ENCODE results near the gene SERTAD3. TPM values are rescaled to one million over a fixed set of nuclear protein-coding genes. Genes with fewer than 3 reads are reported as not detected.

The SERTAD3 gene
- total RNA-seq, 4 donors from 2014 or later = 22.1 to 30.2 (median 26.4) TPM

DNA sequence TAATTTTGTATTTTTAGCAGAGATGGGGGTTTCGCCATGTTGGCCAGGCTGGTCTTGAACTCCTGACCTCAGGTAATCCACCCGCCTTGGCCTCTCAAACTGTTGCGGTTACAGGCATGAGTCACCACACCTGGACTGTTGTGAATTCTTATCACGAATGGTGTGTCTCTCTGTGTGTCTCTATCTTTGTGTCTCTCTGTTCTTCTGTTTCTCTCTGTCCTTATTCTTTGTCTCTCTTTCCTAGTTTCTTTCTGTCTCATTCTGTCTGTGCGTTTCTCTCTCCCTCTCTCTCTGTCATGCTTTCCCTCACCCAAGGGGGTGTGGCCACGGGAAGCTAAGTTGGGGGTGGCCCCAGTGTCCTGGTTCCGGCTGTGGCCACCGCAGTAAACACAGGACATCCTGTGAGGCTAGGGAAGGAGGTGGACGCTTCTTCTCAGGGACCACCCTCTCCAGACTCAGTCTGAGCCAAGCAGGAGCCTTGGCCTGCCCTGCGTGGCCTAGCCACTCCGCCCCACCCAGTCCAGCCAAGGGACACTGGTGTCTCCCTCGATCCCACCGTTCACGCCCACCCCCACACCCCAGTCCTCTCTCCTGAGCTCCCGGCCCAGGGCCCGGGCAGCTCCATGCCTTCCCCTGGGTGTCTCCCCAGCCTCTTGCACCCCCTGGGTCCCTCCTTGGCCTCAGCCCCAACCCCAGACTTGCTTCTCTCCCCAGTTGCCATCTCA is 27.1 kb downstream of the SERTAD3 start:
- WGBS, 2 donors (ENCODE audit: low coverage in 1 of 2) = 41 to 68% methylated on average over 6 to 7 of the region's 16 CpGs
- ATAC-seq = no peak
- TF ChIP-seq, protein P1, sequence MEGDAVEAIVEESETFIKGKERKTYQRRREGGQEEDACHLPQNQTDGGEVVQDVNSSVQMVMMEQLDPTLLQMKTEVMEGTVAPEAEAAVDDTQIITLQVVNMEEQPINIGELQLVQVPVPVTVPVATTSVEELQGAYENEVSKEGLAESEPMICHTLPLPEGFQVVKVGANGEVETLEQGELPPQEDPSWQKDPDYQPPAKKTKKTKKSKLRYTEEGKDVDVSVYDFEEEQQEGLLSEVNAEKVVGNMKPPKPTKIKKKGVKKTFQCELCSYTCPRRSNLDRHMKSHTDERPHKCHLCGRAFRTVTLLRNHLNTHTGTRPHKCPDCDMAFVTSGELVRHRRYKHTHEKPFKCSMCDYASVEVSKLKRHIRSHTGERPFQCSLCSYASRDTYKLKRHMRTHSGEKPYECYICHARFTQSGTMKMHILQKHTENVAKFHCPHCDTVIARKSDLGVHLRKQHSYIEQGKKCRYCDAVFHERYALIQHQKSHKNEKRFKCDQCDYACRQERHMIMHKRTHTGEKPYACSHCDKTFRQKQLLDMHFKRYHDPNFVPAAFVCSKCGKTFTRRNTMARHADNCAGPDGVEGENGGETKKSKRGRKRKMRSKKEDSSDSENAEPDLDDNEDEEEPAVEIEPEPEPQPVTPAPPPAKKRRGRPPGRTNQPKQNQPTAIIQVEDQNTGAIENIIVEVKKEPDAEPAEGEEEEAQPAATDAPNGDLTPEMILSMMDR (IDR thresholded peaks at IDR 0.05) = no peak
- TF ChIP-seq POLR2A (IDR thresholded peaks at IDR 0.05) = peak; percentile 25 to 31
- TF ChIP-seq POLR2AphosphoS5 (IDR thresholded peaks at IDR 0.05) = no peak
- no peak for TF ChIP-seq EP300 (IDR thresholded peaks at IDR 0.05)
- peaks cover 0 to 48% (median 18%) of the 10 kb centered on the region in 3 donors for H3K4me1 ChIP-seq
- no peaks in the 10 kb centered on the region for H3K36me3 ChIP-seq
- H3K27me3 ChIP-seq = no peaks in the 10 kb centered on the region
- no peak overlapping the region for H3K4me3 ChIP-seq
- H3K9me3 ChIP-seq = no peaks in the 10 kb centered on the region
- H3K27ac ChIP-seq = peak overlapping the region in 3 of 4 donors; percentile 70 to 80 (median 71)

DNA sequence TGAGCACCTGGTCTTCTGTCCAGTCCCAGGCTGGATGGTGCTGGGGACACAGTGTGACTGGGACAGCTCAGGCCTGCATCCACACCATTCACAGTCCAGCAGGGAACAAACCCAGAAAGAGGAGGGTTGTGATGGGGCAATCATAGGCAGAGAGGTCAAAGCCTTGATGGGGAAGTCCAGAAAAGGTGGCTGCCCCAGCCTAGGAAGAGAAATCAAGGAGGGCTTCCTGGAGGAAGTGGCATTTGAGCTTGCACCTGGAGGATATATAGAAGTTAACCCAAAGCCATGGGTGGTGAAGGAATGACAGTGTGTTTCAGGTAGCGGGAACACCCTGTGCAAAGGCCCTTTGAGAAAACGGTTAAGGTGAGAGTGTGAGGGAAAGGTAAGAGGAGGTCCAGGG is 28.4 kb downstream of the SERTAD3 start:
- Histone ChIP-seq H3K4me3 (no peak overlapping the region), H3K4me1 (peaks cover 0 to 53% (median 19%) of the 10 kb centered on the region in 3 donors), H3K9me3 (no peaks in the 10 kb centered on the region), H3K36me3 (no peaks in the 10 kb centered on the region), H3K27me3 (no peaks in the 10 kb centered on the region), H3K27ac (peak overlapping the region in 1 of 4 donors; percentile 71)
- WGBS, 2 donors (ENCODE audit: low coverage in 1 of 2) = 95 to 100% methylated on average over 2 of the region's 2 CpGs
- no peak for ATAC-seq
- TF ChIP-seq, protein P1 (IDR thresholded peaks at IDR 0.05) = no peak
- no peak for TF ChIP-seq POLR2A (IDR thresholded peaks at IDR 0.05)
- TF ChIP-seq POLR2AphosphoS5 (IDR thresholded peaks at IDR 0.05) = no peak

DNA sequence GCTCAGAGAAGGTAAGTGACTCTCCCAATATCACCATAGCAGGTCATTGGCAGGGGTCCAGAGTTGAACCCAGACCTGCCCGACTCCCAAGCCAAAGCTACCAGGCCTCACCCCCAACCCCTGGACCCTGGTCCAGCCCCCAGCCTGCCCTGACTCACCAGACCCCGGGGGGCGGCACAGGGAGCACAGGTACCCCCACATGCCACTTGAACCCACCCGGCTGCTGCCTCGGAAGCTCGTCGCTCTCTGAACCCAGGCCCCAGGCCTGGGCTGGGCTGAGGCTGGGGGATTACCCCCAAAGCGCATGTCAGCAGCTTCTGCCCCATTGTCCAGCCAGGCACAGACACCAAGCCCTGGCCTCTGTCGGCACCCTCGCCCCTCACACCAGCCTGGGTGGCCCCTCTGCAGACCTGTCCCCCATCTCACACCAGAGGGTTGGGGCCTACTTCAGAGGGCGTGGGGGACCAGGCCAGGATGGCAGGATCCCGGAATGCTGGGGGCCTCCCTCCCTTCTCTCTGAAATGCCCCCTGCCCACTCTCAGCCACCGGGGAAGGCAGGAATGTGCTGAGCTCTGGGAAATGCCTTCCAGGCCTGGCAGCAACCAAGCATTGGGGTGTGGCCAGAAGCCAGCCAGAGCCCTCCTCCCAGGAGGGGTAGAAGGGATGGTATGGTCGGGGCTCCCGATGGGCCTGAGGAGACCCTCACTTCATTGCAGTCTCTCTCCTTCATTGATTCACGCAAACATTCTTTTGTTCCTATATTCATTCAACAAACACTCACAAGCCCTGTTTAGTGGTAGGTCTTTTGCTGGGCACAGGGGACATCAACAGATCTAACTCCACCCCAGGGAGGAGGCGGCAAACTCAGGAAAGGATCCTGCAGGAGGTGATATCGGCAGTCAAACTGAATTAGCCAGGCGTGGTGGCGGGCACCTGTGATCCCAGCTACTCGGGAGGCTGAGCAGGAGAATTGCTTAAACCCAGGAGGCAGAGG is 29.3 kb downstream of the SERTAD3 start:
- Histone ChIP-seq H3K36me3 (no peaks in the 10 kb centered on the region), H3K4me3 (no peak overlapping the region), H3K9me3 (no peaks in the 10 kb centered on the region), H3K4me1 (peaks cover 0 to 47% (median 19%) of the 10 kb centered on the region in 3 donors), H3K27me3 (no peaks in the 10 kb centered on the region), H3K27ac (no peak overlapping the region)
- WGBS, 2 donors (ENCODE audit: low coverage in 1 of 2) = 81% methylated on average over 13 of the region's 21 CpGs; no CpG with 5 or more reads in 1 of the 2 donors
- ATAC-seq = no peak
- TF ChIP-seq POLR2A (IDR thresholded peaks at IDR 0.05) (no peak), POLR2AphosphoS5 (IDR thresholded peaks at IDR 0.05) (no peak), EP300 (IDR thresholded peaks at IDR 0.05) (no peak)
- TF ChIP-seq, protein P1 (IDR thresholded peaks at IDR 0.05) = no peak

DNA sequence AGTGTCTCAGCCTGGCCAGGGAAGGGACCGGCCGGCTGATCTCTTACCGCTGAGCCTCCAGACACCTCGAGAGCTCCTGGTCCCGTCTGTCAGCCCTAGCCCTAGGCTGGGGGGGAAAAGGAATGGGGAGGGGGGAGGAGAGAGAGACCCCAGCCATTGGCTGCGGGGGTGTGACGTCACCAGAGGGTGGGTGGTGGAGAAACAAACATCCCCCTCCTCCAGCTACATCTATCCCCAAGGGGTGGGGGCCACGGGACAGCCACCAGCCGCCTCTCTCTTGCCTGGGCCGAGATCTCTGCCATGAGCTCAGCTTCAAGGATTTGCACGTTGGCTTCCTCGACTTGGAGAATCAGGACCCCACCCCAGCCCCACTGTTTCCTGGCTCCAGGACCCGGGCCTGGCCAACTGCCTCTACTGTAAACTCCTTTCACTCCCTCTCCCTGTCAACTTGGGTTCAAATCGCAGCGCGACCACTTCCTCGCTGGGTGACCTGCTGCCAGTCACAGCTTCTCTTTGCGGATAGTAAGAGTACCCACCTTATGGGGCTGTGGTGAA is 30.8 kb downstream of the SERTAD3 start, which contains the start of gene PRX:
PRX (minus strand) TSS at position 88 of the 555 bp plus-strand sequence. CDS start 5,446 bp downstream, outside the sequence.
- H3K27me3 ChIP-seq = no peaks in the 10 kb centered on the region
- no peak within 1 kb of the TSS for H3K4me3 ChIP-seq

More for the DNA sequence above, 30.8 kb downstream of the SERTAD3 start, which contains the start of gene PRX:
- 53% methylated on average over 7 of the region's 18 CpGs; no CpG with 5 or more reads in 1 of the 2 donors for WGBS, 2 donors (ENCODE audit: low coverage in 1 of 2)
- TF ChIP-seq, protein P1 (IDR thresholded peaks at IDR 0.05) = no peak
- TF ChIP-seq EP300 (IDR thresholded peaks at IDR 0.05) (no peak), POLR2A (IDR thresholded peaks at IDR 0.05) (no peak), POLR2AphosphoS5 (IDR thresholded peaks at IDR 0.05) (no peak)
- no peaks in the 10 kb centered on the region for H3K36me3 ChIP-seq
- H3K4me1 ChIP-seq = peaks cover 0 to 45% (median 19%) of the 10 kb centered on the region in 3 donors
- H3K9me3 ChIP-seq = no peaks in the 10 kb centered on the region
- H3K27ac ChIP-seq = peak within 1 kb of the TSS in 3 of 4 donors; percentile 69 to 75 (median 74)
- ATAC-seq = no peak
